Stimulated activated naive B cell treated with anti-CD40 and anti-IgM and Interleukin-4, amounts not matched to agents 10 μg/mL and 1 μg/mL and 100 μg/mL, for 72 hours (primary cell): Measurements from ENCODE around the gene TRIP13.
A peak's percentile ranks its signal among the peaks of the same experiment; 100 is the strongest.
"Not testable (repeated sequence)": the region's sequence is repeated elsewhere in the genome, so short reads cannot be mapped to it uniquely, and the experiment has no call there.

ENCODE experiments used
- ATAC-seq, 2 donors: fragments of 150-1000 bp; cut with Tn5 transposase; replicated peaks; 2 replicates each; pipeline ENCODE4 v1.10.0; 2021; ENCODE audit warnings: moderate library complexity in 1 of 2
- DNase-seq: peaks from one replicate; pipeline ENCODE4 v3.0.0; 2021
- H3K27ac Mint-ChIP-seq: one replicate; pipeline ENCODE4 v1.8.0; 2022; ENCODE audit warnings: mild to moderate bottlenecking, mixed read lengths
- H3K27me3 Mint-ChIP-seq, 2 donors: one replicate each; pipeline ENCODE4 v1.8.0; 2022; ENCODE audit warnings: mixed read lengths in 2 of 2
- H3K36me3 Mint-ChIP-seq, 2 donors: one replicate each; pipeline ENCODE4 v1.8.0; 2022; ENCODE audit warnings: mixed read lengths in 2 of 2, mild to moderate bottlenecking in 1 of 2
- H3K4me1 Mint-ChIP-seq, 2 donors: one replicate each; pipeline ENCODE4 v1.8.0; 2022; ENCODE audit warnings: mixed read lengths in 2 of 2, mild to moderate bottlenecking in 1 of 2
- H3K4me3 Mint-ChIP-seq, 2 donors: one replicate each; pipeline ENCODE4 v1.8.0; 2022; ENCODE audit warnings: mild to moderate bottlenecking in 2 of 2, mixed read lengths in 2 of 2, moderate library complexity in 1 of 2
- H3K9me3 Mint-ChIP-seq, 2 donors: one replicate each; pipeline ENCODE4 v1.8.0; 2022; ENCODE audit warnings: mixed read lengths in 2 of 2, mild to moderate bottlenecking in 1 of 2

The TRIP13 gene

GRCh38 chr5:933251-933861, 40.7 kb downstream of the TRIP13 start:
- H3K4me1 Mint-ChIP-seq, result peaks cover 0 to 3% of the 10 kb centered on the region in 2 donors
- DNase-seq (no peak), ATAC-seq (no peak)
- no peaks in the 10 kb centered on the region for H3K36me3 Mint-ChIP-seq
- peaks cover 0 to 4% of the 10 kb centered on the region in 2 donors for H3K9me3 Mint-ChIP-seq
- peaks cover 42 to 54% of the 10 kb centered on the region in 2 donors for H3K27me3 Mint-ChIP-seq
- H3K4me3 Mint-ChIP-seq, result no peak overlapping the region
- no peak overlapping the region for H3K27ac Mint-ChIP-seq

GRCh38 chr5:933951-934350, 41.3 kb downstream of the TRIP13 start:
- H3K27me3 Mint-ChIP-seq, result peaks cover 42 to 53% of the 10 kb centered on the region in 2 donors
- not testable (repeated sequence) for H3K9me3 Mint-ChIP-seq, H3K27ac Mint-ChIP-seq, DNase-seq, ATAC-seq, H3K4me3 Mint-ChIP-seq, H3K4me1 Mint-ChIP-seq, H3K36me3 Mint-ChIP-seq

DNA sequence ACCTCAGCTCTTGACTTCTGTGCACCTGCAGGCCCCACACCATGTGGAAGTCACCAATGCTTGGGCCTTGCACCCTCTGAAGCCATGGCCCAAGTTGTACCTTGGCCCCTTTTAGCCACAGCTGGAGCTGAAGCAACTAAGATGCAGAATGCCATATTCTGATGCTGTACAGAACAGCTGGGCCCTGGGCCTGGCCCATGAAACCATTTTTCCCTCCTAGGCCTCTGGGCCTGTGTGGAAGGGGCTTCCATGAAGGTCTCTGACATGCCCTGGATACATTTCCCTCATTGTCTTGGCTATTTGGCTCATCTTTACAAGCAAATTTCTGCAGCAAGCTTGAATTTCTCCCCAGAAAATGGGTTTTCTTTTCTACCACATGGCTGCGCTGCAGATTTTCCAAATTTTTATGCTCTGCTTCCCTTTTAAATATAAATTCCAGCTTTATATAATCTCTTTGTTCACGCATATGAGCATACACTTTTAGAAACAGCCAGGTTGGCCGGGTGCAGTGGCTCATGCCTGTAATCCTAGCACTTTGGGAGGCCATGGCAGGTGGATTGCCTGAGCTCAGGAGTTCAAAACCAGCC, 41.8 kb downstream of the TRIP13 start:
- H3K27ac Mint-ChIP-seq, H3K4me3 Mint-ChIP-seq, DNase-seq, ATAC-seq, H3K9me3 Mint-ChIP-seq, H3K4me1 Mint-ChIP-seq, H3K36me3 Mint-ChIP-seq: not testable (repeated sequence)
- peaks cover 46 to 50% of the 10 kb centered on the region in 2 donors for H3K27me3 Mint-ChIP-seq

- no peak overlapping the region for H3K27ac Mint-ChIP-seq
- no peak overlapping the region for H3K4me3 Mint-ChIP-seq
- peaks cover 0 to 4% of the 10 kb centered on the region in 2 donors for H3K9me3 Mint-ChIP-seq
- H3K4me1 Mint-ChIP-seq, result peaks cover 0 to 3% of the 10 kb centered on the region in 2 donors
- no peak for DNase-seq
- no peaks in the 10 kb centered on the region for H3K36me3 Mint-ChIP-seq
- H3K27me3 Mint-ChIP-seq, result peaks cover 42 to 44% of the 10 kb centered on the region in 2 donors
- peak; percentile 55 to 65 for ATAC-seq
These were observed 42.9 kb downstream of the TRIP13 start for GRCh38 chr5:935510-936084.

DNA sequence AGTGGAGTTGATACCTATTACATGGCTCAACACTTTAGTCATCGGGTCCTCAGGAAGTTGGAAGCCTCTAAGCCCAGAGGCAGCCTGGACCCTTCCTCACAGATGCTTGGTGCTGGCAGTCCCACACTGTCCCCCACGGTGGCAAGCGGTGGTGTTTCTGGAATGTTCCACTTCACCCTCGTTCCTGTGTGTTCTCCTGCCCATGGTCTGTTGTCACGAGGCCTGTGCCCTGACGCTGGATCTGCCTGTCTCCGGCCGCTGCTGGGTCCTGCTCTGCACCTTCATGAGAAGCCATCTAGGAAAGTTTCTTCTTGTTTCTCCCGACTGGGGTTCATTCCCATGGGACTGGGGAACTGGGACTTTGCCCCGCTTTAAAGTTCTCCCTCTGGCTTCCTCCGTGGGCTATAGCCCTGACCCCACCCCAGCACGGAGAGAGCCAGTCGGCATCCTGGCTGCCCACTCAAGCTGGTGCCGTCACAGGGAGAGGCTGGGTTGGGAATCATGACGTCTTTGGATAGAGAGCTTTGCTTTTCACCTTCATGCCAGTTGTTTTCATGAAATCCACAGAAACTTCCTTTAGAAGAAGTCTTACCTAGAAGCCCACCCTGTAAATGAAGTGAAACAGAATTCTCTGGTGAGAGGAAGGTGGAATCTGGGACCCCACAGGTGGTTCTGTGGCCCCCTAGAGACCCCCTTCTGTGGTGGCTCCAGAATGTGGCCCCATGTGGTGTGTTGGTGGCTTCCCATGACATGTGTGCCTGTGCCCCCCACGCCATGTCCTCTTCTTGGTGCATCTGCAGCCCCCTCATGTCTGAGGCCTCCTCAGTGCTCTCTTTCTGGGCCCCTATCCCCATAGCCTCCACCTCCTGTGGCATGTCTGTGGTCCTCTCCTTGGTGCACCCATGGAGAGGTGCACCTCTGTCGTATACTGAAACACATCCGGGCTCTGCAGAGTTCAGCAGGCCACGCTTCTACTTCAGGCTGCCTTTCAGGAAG, 43.8 kb downstream of the TRIP13 start:
- Mint-ChIP-seq H3K36me3 (no peaks in the 10 kb centered on the region), H3K27ac (no peak overlapping the region), H3K4me3 (no peak overlapping the region), H3K27me3 (peaks cover 45 to 48% of the 10 kb centered on the region in 2 donors), H3K4me1 (peaks cover 6 to 7% of the 10 kb centered on the region in 2 donors), H3K9me3 (peaks cover 2 to 4% of the 10 kb centered on the region in 2 donors)
- no peak for ATAC-seq
- DNase-seq, result no peak

- Mint-ChIP-seq H3K9me3 (peaks cover 2 to 4% of the 10 kb centered on the region in 2 donors), H3K4me1 (peaks cover 7 to 8% of the 10 kb centered on the region in 2 donors), H3K4me3 (no peak overlapping the region), H3K27me3 (peaks cover 46 to 53% of the 10 kb centered on the region in 2 donors), H3K36me3 (peaks cover under 1% of the 10 kb centered on the region in 2 donors), H3K27ac (no peak overlapping the region)
- no peak for DNase-seq
- no peak for ATAC-seq
These were observed 44.7 kb downstream of the TRIP13 start for GRCh38 chr5:937151-937924.

DNA sequence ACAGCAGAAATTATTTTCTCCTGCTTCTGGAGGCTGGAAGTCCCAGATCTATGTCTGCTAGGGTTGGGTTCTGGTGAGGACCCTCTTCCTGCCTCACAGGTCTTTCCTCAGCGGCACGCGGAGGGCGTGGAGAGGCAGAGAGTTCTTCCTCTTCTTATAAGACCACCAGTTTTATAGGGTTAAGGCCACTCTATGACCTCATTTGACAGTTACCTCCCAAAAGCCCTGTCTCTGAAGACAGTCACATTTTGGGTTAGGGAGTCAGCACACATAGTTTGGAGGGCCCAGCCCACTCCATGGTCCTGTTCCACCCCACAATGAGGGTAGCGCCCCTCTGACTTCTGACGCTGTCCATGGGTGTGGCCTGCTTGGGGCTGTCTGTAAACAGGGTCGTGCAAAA, 46.7 kb downstream of the TRIP13 start:
- Mint-ChIP-seq H3K4me1 (peaks cover 6 to 17% of the 10 kb centered on the region in 2 donors), H3K27ac (no peak overlapping the region), H3K4me3 (no peak overlapping the region), H3K9me3 (peaks cover 2 to 4% of the 10 kb centered on the region in 2 donors), H3K36me3 (peaks cover 1 to 4% of the 10 kb centered on the region in 2 donors), H3K27me3 (peaks cover 53 to 69% of the 10 kb centered on the region in 2 donors)
- DNase-seq (no peak), ATAC-seq (no peak)

DNA sequence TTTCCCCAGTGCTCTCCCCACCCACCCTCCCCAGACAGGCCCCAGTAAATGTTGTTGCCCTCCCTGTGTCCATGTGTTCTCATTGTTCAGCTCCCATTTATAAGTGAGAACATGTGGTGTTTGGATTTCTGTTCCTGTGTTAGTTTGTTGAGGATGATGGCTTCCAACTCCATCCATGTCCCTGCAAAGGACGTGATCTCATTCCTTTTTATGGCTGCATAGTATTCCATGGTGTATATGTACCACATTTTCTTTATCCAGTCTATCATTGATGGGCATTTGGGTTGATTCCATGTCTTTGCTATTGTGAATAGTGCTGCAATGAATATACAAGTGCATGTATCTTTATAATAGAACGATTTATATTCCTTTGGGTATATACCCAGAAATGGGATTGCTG, 48.1 kb downstream of the TRIP13 start:
- peaks cover 61 to 82% of the 10 kb centered on the region in 2 donors for H3K27me3 Mint-ChIP-seq
- not testable (repeated sequence) for H3K9me3 Mint-ChIP-seq, ATAC-seq, H3K27ac Mint-ChIP-seq, DNase-seq, H3K4me3 Mint-ChIP-seq, H3K36me3 Mint-ChIP-seq
- peaks cover 7 to 17% of the 10 kb centered on the region in 2 donors for H3K4me1 Mint-ChIP-seq

DNA sequence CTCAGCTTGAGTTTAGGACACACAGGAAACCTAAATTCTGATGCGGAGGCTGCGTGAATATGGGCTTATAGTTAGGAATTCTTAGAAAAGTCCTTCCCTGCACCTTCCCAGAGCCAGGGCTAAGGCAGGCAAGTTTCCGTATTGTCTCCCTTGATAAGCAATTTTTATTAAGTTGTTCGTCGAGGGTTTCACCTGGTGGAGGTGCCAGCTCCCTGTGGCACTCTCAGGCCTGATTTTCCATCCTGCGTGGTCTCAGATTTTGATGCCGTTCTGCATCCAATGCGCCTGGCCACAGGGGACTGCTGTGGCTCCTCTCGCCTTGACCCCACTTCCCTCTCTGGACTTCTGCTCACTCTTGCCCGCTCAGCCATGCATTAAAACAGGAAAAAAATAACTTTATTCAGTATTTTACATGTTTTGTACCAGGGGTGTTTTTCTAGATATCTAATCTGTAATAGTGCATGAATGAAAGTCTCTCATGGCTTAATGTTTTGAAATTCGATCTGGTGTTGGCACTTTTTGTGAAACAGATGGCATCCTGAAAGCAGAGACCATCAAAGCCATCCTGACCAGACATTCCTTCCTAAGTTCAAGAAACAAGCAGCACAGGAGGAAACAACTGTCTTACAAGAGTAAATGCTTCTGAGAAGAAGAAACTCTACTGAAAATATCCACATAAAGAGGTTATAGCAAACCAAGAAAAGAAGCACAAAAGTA, 50.7 kb downstream of the TRIP13 start:
- no peak overlapping the region for H3K4me3 Mint-ChIP-seq
- H3K4me1 Mint-ChIP-seq, result peaks cover 17 to 28% of the 10 kb centered on the region in 2 donors
- peaks cover 4% of the 10 kb centered on the region in 2 donors for H3K9me3 Mint-ChIP-seq
- H3K36me3 Mint-ChIP-seq, result peaks cover 1 to 7% of the 10 kb centered on the region in 2 donors
- ATAC-seq, result no peak
- H3K27ac Mint-ChIP-seq, result no peak overlapping the region
- H3K27me3 Mint-ChIP-seq, result peaks cover 62 to 79% of the 10 kb centered on the region in 2 donors
- DNase-seq, result no peak

GRCh38 chr5:943918-944620, 51.4 kb downstream of the TRIP13 start:
- H3K4me1 Mint-ChIP-seq, result peaks cover 20 to 35% of the 10 kb centered on the region in 2 donors
- peaks cover 1 to 7% of the 10 kb centered on the region in 2 donors for H3K36me3 Mint-ChIP-seq
- ATAC-seq (no peak), DNase-seq (no peak)
- H3K9me3 Mint-ChIP-seq, result peaks cover 4% of the 10 kb centered on the region in 2 donors
- no peak overlapping the region for H3K4me3 Mint-ChIP-seq
- H3K27ac Mint-ChIP-seq, result no peak overlapping the region
- H3K27me3 Mint-ChIP-seq, result peaks cover 69 to 82% of the 10 kb centered on the region in 2 donors

DNA sequence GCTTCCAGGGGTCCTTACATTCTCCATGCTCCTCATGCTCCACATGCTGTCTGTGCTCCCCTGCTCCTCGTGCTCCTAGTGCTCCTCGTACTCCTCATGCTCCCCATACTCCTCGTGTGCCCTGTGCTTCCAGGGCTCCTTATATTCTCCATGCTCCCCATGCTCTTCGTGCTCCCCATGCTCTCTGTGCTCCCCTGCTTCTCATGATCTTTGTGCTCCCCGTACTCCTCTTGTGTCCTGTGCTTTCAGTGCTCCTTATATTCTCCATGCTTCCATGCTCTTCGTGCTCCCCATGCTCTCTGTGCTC, 51.9 kb downstream of the TRIP13 start:
- no peak for ATAC-seq
- peaks cover 4% of the 10 kb centered on the region in 2 donors for H3K9me3 Mint-ChIP-seq
- H3K4me3 Mint-ChIP-seq, result no peak overlapping the region
- peaks cover 1 to 7% of the 10 kb centered on the region in 2 donors for H3K36me3 Mint-ChIP-seq
- H3K4me1 Mint-ChIP-seq, result peaks cover 20 to 36% of the 10 kb centered on the region in 2 donors
- no peak for DNase-seq
- H3K27me3 Mint-ChIP-seq, result peaks cover 65 to 80% of the 10 kb centered on the region in 2 donors
- H3K27ac Mint-ChIP-seq, result no peak overlapping the region

DNA sequence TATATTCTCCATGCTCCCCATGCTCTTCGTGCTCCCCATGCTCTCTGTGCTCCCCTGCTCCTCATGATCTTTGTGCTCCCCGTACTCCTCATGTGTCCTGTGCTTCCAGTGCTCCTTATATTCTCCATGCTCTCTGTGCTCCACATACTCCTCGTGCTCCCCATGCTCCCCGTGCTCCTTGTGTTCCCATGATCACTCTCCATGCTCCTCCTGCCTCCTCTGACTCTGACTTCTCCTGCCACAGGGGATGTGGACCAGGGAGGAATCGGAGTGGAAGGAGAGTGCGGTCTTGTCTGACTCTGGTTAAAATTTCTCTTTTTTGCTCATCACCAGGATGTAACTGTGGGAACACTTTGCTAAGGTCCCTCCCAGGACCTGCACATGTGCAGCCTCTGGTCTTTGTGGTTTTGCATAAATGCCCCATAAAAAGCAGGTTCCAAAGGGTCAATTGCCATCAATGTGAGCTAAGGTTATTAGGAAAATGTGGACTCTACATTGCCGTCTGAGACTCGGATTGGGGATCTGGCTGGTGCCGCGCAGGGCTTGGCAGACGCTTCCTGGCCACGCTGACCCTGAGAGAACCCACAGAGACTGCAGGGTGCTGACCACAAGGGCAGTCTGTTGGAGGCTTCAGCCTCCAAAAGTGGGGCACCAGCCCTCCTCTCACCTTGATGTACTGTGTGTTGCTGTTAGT, 52.5 kb downstream of the TRIP13 start:
- no peak for DNase-seq
- H3K4me3 Mint-ChIP-seq, result no peak overlapping the region
- ATAC-seq, result no peak
- H3K36me3 Mint-ChIP-seq, result peaks cover 1 to 7% of the 10 kb centered on the region in 2 donors
- peaks cover 4% of the 10 kb centered on the region in 2 donors for H3K9me3 Mint-ChIP-seq
- peaks cover 23 to 36% of the 10 kb centered on the region in 2 donors for H3K4me1 Mint-ChIP-seq
- H3K27me3 Mint-ChIP-seq, result peaks cover 68 to 83% of the 10 kb centered on the region in 2 donors
- H3K27ac Mint-ChIP-seq, result no peak overlapping the region
